OCI-LY3 (cell line): Measurements from ENCODE around the gene KCNIP4.

Experiments used
- H2AFZ ChIP-seq: fragments of 200-600, 300-600 bp; shearing (Covaris generic); 2 replicates; pipeline ENCODE4 v1.6.0; 2014; ENCODE audit warnings: antibody characterized with exemption, low read depth, low read length
- H3K27ac ChIP-seq: fragments of 200-600, 300-600 bp; sonication (generic); 2 replicates; pipeline ENCODE4 v1.5.1; 2014; ENCODE audit warnings: mild to moderate bottlenecking, low read length, moderate library complexity, mixed read lengths
- H3K27me3 ChIP-seq: fragments of 200-600, 300-600 bp; sonication (generic); 2 replicates; pipeline ENCODE4 v1.6.1; 2014; ENCODE audit warnings: low read depth, low read length, mixed read lengths
- H3K36me3 ChIP-seq: fragments of 200-600, 300-600 bp; sonication (generic); replicated peaks from 2 replicates; pipeline ENCODE3; 2014; ENCODE audit warnings: low read depth, low read length, mixed read lengths
- H3K4me1 ChIP-seq: fragments of 300-600, 200-600 bp; sonication (generic); 2 replicates; pipeline ENCODE4 v1.6.1; 2014; ENCODE audit warnings: low read length, mixed read lengths
- H3K4me2 ChIP-seq: fragments of 200-600, 300-600 bp; sonication (generic); 2 replicates; pipeline ENCODE4 v1.6.1; 2014; ENCODE audit warnings: low read length, mixed read lengths
- H3K4me3 ChIP-seq: fragments of 300-600, 200-600 bp; sonication (generic); 2 replicates; pipeline ENCODE4 v1.5.1; 2014; ENCODE audit warnings: antibody characterized with exemption, mild to moderate bottlenecking, low read length, moderate library complexity
- H3K79me2 ChIP-seq: fragments of 300-600, 200-600 bp; shearing (Covaris generic); 2 replicates; pipeline ENCODE4 v1.6.1; 2014; ENCODE audit warnings: mild to moderate bottlenecking, low read length, mixed read lengths
- H3K9ac ChIP-seq: fragments of 300-600, 200-600 bp; shearing (Covaris generic); 2 replicates; pipeline ENCODE4 v1.6.0; 2014; ENCODE audit warnings: mild to moderate bottlenecking, low read length, moderate library complexity
- H3K9me3 ChIP-seq: fragments of 200-600, 300-600 bp; shearing (Covaris generic); 2 replicates; pipeline ENCODE4 v1.6.1; 2014; ENCODE audit warnings: low read length, mixed read lengths; ENCODE audit not compliant: insufficient read depth
- H4K20me1 ChIP-seq: fragments of 200-600, 300-600 bp; sonication (generic); 2 replicates; pipeline ENCODE4 v1.6.1; 2016; ENCODE audit warnings: low read length, mixed read lengths; ENCODE audit not compliant: insufficient read depth
- EZH2phosphoT487 ChIP-seq: fragments of 200-600 bp; shearing (Covaris generic); IDR thresholded peaks from 2 replicates; pipeline ENCODE4 v1.6.1; 2018; ENCODE audit warnings: antibody characterized with exemption, mixed run types, low read depth
- TF ChIP-seq, protein P1 (sequence below): fragments of 200-600, 300-600 bp; sonication (generic); IDR thresholded peaks from 2 replicates; pipeline ENCODE4 v1.5.1; 2014; ENCODE audit warnings: antibody characterized with exemption, low read length, low read depth

The KCNIP4 gene

DNA sequence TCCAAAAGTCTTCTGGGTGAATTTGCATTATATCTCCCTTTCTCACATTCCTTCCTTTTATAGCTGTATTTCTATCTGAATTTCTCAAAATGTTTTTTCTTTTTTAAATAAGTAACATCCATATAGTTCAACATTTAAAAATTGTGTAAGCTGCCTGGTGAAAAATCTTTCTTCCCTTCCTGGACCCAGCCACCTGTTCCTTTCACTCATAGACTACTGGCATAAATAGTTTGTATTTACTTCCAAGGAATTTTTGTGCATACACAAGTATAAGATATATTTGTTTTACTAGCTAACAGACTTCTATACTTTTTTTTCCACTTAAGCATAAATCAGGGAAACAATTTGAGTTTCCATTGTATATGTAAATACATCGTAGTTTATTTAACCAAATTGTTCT, 1212.6 kb downstream of the KCNIP4 start:
- H3K9me3 ChIP-seq: no peaks in the 10 kb centered on the region
- no peaks in the 10 kb centered on the region for H3K79me2 ChIP-seq
- no peak overlapping the region for H3K4me2 ChIP-seq
- H3K27ac ChIP-seq: no peak overlapping the region
- peaks cover 41% of the 10 kb centered on the region for H3K36me3 ChIP-seq
- no peaks in the 10 kb centered on the region for H3K4me1 ChIP-seq
- no peak overlapping the region for H3K4me3 ChIP-seq
- H2AFZ ChIP-seq: no peak overlapping the region
- H4K20me1 ChIP-seq: no peaks in the 10 kb centered on the region
- no peak overlapping the region for H3K9ac ChIP-seq
- no peaks in the 10 kb centered on the region for H3K27me3 ChIP-seq
- TF ChIP-seq, protein P1, sequence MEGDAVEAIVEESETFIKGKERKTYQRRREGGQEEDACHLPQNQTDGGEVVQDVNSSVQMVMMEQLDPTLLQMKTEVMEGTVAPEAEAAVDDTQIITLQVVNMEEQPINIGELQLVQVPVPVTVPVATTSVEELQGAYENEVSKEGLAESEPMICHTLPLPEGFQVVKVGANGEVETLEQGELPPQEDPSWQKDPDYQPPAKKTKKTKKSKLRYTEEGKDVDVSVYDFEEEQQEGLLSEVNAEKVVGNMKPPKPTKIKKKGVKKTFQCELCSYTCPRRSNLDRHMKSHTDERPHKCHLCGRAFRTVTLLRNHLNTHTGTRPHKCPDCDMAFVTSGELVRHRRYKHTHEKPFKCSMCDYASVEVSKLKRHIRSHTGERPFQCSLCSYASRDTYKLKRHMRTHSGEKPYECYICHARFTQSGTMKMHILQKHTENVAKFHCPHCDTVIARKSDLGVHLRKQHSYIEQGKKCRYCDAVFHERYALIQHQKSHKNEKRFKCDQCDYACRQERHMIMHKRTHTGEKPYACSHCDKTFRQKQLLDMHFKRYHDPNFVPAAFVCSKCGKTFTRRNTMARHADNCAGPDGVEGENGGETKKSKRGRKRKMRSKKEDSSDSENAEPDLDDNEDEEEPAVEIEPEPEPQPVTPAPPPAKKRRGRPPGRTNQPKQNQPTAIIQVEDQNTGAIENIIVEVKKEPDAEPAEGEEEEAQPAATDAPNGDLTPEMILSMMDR: no peak
- no peak for TF ChIP-seq EZH2phosphoT487

DNA sequence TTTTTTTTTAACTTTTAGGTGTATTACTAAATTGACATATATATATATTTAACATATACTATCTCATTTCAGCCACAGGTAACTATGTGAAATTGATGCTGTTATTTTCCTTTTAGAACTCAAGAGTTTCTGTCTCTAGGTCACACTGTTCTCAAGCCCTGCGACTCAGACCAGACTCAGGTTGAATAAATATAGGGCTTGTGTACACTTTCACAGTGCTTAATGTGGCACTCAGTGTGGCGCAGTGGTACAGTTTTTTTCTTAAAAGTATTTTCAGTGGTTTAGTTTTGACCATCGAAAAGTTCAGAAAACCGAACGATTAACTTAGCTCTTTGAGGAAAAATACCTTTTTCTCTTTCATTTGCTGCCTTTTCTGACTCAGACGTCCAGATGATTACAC, 1223.7 kb downstream of the KCNIP4 start:
- Histone ChIP-seq H3K4me2 (no peak overlapping the region), H3K79me2 (no peaks in the 10 kb centered on the region), H3K4me3 (no peak overlapping the region), H2AFZ (no peak overlapping the region), H3K9me3 (no peaks in the 10 kb centered on the region), H4K20me1 (no peaks in the 10 kb centered on the region), H3K27ac (no peak overlapping the region), H3K9ac (no peak overlapping the region), H3K36me3 (peaks cover 25% of the 10 kb centered on the region), H3K27me3 (no peaks in the 10 kb centered on the region), H3K4me1 (no peaks in the 10 kb centered on the region)
- TF ChIP-seq, protein P1: no peak
- TF ChIP-seq EZH2phosphoT487: no peak

DNA sequence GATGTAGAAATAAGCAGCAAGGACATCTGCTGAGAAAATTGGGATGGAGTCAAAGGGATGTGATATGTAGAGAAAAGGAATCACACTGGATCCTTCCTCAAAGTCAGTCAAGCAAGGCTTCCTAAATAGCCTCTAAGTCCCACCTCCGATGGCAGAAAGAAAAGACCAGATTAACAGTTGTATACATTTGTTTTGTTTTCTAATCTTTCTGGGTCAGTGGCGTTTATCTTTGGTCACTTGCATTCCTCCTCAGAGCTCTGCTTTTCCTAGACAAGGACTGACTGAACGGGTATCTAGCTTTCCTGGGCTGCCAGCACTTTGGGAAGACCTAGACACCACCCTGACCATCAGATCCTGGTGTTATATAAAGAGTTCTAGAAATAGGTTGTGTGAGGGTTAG, 1225.1 kb downstream of the KCNIP4 start:
- TF ChIP-seq, protein P1: no peak
- no peak for TF ChIP-seq EZH2phosphoT487
- no peak overlapping the region for H3K9ac ChIP-seq
- H3K27ac ChIP-seq: no peak overlapping the region
- H3K4me1 ChIP-seq: no peaks in the 10 kb centered on the region
- H3K9me3 ChIP-seq: no peaks in the 10 kb centered on the region
- H3K27me3 ChIP-seq: no peaks in the 10 kb centered on the region
- no peaks in the 10 kb centered on the region for H4K20me1 ChIP-seq
- no peaks in the 10 kb centered on the region for H3K79me2 ChIP-seq
- H3K4me3 ChIP-seq: no peak overlapping the region
- no peak overlapping the region for H3K4me2 ChIP-seq
- no peak overlapping the region for H2AFZ ChIP-seq
- H3K36me3 ChIP-seq: peaks cover 21% of the 10 kb centered on the region

DNA sequence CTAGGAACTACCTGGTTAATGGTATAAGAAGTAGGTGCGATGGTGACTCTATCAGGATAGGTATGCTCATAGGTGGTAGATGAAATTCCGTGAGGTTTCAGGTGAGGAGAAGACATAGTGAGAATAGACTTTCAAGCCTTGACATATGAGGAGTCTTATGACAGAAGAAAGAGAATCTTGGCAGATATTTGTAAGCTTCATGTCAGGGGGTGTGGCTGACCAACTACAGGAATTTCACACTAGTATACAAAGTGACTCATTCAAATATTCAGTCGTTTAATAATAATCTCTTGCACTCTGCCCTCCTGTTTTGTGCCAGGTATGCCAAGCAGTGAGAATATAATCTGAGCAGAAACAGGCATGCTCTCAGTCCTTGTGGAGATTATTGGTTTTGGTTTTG, 1225.6 kb downstream of the KCNIP4 start:
- no peaks in the 10 kb centered on the region for H3K27me3 ChIP-seq
- H3K9ac ChIP-seq: no peak overlapping the region
- peaks cover 21% of the 10 kb centered on the region for H3K36me3 ChIP-seq
- no peaks in the 10 kb centered on the region for H3K79me2 ChIP-seq
- no peaks in the 10 kb centered on the region for H4K20me1 ChIP-seq
- no peak overlapping the region for H3K27ac ChIP-seq
- no peaks in the 10 kb centered on the region for H3K9me3 ChIP-seq
- H3K4me1 ChIP-seq: no peaks in the 10 kb centered on the region
- H2AFZ ChIP-seq: no peak overlapping the region
- H3K4me2 ChIP-seq: no peak overlapping the region
- no peak overlapping the region for H3K4me3 ChIP-seq
- TF ChIP-seq, protein P1: no peak
- TF ChIP-seq EZH2phosphoT487: no peak
